CD4-positive, alpha-beta T cell treated with Interleukin-15 for 1 hour (primary cell): ENCODE results near the gene KCNAB1.
"Not testable (repeated sequence)": the region's sequence is repeated elsewhere in the genome, so short reads cannot be mapped to it uniquely, and the experiment has no call there.

Experiments used
- DNase-seq: peaks from one replicate; pipeline ENCODE4 v3.0.0-alpha.2; 2020

The KCNAB1 gene

DNA sequence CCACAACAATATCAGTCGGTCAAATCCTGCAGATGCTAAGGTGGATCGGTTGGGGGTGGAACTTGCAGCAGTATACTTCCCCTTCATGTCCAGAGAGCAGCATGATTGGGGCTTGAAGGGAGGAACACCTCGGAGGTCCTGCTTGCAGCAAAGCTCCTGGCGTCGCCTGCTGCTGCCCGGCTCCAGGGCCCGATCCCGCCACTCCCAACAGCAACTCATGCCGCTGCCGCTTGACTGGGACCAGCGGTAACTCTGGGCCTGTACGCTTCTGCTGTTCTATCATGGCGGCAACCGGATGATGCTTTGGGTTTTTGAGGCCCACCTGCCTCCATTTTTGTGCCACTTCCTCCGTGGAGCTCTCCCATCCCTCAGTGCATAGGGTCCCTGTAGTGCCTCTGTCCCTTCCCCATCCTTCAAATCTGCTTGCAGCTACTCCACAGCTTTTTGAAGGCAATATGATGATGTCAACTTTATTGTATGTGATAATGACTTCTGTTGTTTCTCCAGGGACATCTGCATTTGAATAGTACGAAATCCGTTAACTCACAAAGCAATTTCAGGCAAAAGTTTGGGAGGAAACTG, 56.3 kb downstream of the KCNAB1 start:
- no peak for DNase-seq

- no peak for DNase-seq
These were observed 59.7 kb downstream of the KCNAB1 start for GRCh38 chr3:156180077-156180476.

GRCh38 chr3:156181509-156181908, 61.1 kb downstream of the KCNAB1 start:
- DNase-seq: no peak

DNA sequence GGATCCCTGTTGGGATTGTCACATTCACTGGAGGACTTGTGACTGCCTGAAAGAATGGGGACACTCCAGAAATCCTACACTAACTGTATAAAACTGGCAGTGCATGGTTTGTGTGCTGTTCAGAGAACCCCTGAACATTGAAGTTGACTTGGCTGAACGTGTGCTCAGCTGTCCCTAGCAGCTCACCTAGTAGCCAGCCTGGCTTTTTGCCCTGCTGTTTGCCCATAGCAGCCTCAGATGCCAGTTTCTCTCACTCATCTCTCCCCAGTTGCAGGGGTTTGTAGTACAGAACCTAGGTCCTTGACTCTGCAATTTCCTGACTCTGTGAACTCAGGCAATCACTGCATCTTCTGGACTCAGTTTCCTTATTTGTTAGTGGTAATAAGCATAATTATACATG, 63.0 kb downstream of the KCNAB1 start:
- no peak for DNase-seq

DNA sequence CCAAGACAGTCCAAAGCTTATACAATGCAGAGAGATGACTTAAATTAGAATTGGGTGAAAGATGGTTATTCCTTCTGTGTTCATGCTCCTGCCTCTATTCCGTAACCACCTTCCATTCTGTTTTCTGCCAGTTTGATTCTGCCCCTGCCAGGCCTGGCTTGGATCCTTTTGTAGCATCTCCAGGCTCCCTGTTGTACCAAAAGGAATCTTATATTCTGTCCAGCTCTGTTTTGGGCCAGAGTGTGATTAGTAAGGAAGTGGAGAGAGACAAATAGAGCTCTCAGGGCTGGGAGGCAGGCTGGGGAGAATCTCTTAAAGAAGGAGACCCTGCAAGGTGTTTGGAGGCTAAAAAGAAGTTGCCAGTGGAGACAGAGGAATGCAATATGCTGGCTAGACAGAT, 63.8 kb downstream of the KCNAB1 start:
- DNase-seq: no peak

DNA sequence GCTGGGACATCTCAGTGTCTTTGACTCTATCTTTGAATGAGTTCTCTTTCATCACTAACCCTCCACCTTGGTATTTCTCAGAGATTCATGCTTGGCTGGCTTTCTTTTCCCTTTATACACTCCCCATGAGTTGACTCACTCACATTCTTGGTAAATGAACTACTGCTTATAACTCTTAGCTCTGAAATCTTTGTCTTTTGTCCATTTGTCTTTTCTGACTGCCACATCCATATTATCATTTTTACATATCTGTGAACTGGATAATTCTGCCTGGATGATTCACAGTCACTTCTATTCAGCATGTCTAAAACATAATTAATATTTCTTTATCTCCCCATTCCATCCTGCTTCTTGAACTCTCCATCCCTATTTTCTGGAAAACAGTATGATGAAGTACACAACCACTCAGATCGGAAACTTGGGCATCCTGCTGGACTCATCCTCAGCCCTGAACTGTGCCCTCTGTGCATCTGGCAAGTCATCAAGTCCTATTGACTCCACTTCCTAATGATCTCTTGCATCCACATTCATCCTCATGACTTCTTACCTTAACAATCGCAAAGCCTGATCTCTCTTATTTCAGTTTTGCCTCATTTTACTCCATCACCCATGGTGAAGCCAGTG, 66.9 kb downstream of the KCNAB1 start:
- DNase-seq: no peak

DNA sequence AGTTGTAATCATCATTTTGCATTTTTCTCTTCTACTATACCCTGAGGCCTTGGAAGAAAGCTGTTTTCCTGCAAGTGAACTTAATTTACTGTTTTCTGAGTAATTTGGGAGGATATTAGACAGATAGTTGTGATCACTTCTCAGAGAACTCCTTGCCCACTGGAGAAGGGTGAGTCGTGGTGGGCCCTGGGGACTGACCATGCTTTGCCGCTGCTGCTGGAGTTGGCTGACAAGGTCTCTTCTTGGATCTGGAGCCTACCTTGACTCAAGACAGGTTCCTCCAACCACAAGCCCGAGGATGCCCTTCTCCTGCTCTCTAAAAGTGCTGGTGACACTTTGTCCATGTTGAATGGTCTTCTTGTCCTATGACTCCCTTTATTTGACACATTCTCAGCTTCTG, 68.4 kb downstream of the KCNAB1 start:
- DNase-seq: no peak

- no peak for DNase-seq
These were observed 69.5 kb downstream of the KCNAB1 start for GRCh38 chr3:156189927-156190326.

GRCh38 chr3:156194945-156195344, 74.6 kb downstream of the KCNAB1 start:
- not testable (repeated sequence) for DNase-seq

DNA sequence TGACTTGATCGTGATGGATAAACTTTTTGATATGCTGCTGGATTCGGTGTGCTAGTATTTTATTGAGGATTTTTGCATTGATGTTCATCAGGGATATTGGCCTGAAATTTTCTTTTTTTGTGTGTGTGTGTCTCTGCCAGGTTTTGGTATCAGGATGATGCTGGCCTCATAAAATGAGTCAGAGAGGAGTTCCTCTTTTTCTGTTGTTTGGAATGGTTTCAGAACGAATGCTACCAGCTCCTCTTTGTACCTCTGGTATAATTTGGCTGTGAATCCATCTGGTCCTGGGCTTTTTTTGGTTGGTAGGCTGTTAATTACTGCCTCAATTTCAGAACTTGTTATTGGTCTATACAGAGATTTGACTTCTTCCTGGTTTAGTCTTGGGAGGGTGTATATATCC, 76.8 kb downstream of the KCNAB1 start:
- DNase-seq: not testable (repeated sequence)

- DNase-seq: no peak
These were observed 81.3 kb downstream of the KCNAB1 start for GRCh38 chr3:156201411-156202405.

- no peak for DNase-seq
These were observed 85.8 kb downstream of the KCNAB1 start for GRCh38 chr3:156206157-156206556.

GRCh38 chr3:156207802-156208685, 87.7 kb downstream of the KCNAB1 start:
- DNase-seq: no peak

DNA sequence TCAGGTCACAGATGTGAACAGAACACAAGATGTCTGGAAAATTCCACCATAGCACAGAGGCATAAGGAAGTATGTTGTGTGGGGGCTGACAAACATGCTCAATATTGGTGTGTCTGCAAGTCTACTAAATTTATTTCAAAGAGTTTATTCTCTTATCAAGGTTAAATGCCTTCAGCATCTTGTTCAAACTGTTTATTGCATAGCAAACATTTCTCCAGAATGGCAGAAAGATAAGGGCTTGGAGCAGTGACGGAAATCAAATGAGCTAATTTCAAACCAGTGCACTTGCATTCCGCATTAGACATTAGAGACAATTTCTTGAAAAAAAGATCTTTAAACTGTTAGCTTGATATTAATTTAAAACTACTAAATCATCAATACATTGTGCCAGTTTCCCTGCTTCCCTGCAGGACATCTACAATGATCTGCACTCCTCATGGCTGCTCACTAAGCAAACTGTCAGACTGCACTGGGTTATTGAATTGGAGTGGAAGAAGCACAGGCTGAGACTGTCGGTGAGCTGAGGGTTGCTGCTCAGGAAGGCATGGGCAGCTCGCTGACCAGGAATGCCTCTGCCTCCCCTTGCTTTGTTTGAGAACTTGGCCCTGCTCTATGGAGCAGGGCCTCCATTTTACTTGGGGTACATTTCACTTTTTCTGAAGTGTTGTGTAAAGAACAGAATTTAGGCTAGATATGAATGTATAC, 89.4 kb downstream of the KCNAB1 start:
- DNase-seq: no peak

GRCh38 chr3:156211583-156211982, 91.2 kb downstream of the KCNAB1 start:
- no peak for DNase-seq

GRCh38 chr3:156214676-156215075, 94.3 kb downstream of the KCNAB1 start:
- DNase-seq: no peak

GRCh38 chr3:156215751-156216150, 95.4 kb downstream of the KCNAB1 start:
- DNase-seq: no peak

GRCh38 chr3:156216216-156216615, 95.8 kb downstream of the KCNAB1 start:
- no peak for DNase-seq

DNA sequence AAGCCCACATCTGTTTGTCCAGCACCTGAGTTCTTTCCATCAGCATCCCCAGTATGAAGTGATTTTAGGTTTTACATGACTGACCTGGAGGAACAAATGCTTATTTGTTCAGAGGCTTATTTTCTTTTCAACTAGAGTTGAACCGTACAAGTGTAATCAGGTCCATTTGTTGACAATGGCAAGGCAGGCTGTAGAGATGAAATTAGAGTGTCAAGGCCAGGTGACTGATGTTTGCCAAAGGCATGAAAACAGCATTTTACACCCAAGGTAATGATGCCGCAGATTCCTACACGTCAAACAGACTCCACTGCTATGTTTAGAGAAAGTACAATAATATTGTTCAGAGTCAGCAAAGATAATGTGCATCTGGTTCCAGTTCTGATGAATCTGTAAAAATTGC, 96.5 kb downstream of the KCNAB1 start:
- DNase-seq: no peak

DNA sequence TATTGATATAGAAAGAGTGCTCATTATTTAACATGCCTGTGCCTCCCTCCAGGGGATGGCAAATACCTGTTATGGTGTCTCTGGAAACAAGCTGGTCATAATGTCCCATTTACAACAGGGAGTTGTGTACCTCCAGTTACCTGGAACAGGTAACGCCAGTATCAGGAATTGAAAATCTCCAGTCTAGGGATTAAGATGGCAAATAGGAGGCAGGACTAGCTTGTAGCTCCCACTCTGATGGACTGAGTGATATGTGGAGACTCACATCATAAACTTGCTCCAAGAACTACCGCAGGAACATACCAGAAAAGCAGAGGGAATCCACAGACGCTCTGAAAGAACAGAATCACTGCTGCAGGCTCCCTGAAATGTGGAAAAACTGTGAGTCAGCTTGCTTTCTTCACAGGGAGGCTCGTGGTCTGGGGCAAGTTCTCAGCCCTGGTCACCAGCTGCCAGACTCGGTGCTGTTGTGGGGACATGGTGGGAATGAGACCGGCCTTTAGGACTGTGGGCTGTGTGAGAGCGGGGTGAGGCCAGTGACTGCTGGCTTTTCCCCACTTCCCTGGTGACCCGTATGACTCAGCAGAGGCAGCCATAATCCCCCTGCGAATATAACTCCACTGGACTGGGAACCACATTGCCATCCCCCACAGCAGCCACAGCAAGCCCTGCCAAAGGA, 97.4 kb downstream of the KCNAB1 start:
- no peak for DNase-seq

GRCh38 chr3:156218353-156218744, 98.0 kb downstream of the KCNAB1 start:
- DNase-seq: no peak

- DNase-seq: not testable (repeated sequence)
These were observed 102.0 kb downstream of the KCNAB1 start for GRCh38 chr3:156222381-156222780.
